Activated T-cell treated with anti-CD3 and anti-CD28 coated beads, Interleukin-2, amount 50 U/mL, for 24 hours (primary cell): ENCODE data around the gene DCLK2.

Source experiments
- DNase-seq: peaks from one replicate; pipeline ENCODE4 v3.0.0-alpha.2; 2020
- H3K27ac Mint-ChIP-seq: 2 replicates; pipeline ENCODE4 v1.8.0; 2020; ENCODE audit warnings: mild to moderate bottlenecking, mixed read lengths
- H3K27me3 Mint-ChIP-seq: 2 replicates; pipeline ENCODE4 v1.8.0; 2020; ENCODE audit warnings: mixed read lengths
- H3K36me3 Mint-ChIP-seq: 2 replicates; pipeline ENCODE4 v1.8.0; 2020; ENCODE audit warnings: low read depth, mixed read lengths
- H3K4me1 Mint-ChIP-seq: 2 replicates; pipeline ENCODE4 v1.8.0; 2020; ENCODE audit warnings: low read depth, mixed read lengths
- H3K4me3 Mint-ChIP-seq: 2 replicates; pipeline ENCODE4 v1.8.0; 2020; ENCODE audit warnings: mild to moderate bottlenecking, moderate library complexity, mixed read lengths
- H3K9me3 Mint-ChIP-seq: 2 replicates; pipeline ENCODE4 v1.8.0; 2020; ENCODE audit warnings: mixed read lengths

DCLK2 gene

DNA sequence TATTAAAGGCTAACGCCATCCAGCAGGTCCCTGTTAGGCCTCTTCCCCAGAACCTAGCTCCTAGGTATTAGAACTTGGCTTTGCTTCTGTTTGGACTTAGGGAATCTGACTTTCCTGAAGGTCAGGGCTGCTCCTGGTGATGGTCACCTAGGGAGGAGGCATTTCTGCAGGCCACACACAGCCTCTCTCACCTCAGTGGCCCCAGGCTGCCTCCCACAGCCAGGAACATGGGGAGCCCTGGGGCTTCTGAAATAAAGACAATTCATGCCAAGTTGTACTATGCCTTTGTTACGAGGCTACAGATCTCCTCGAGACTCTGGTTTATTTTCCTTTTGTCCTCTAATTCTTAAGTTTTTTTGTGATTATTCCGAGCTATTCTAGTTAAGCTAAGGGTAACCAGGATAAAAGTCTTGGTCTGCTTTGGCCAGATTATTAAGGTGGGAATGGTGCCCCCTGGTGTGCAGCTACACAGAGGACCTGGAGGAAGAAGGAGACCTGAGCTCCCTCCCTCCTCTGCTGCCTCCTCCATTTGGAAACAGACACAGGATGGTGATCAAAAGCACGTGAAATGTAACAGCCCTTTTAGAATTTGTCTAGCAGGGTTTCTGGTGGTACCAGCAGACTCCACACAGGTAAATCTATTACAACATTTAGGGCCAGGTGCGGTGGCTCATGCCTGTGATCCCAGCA, 131.0 kb downstream of the DCLK2 start:
- Mint-ChIP-seq H3K4me1 (no peaks in the 10 kb centered on the region), H3K36me3 (no peaks in the 10 kb centered on the region), H3K9me3 (no peaks in the 10 kb centered on the region), H3K4me3 (no peak overlapping the region), H3K27ac (no peak overlapping the region), H3K27me3 (peaks cover 6% of the 10 kb centered on the region)
- no peak for DNase-seq

- no peaks in the 10 kb centered on the region for H3K9me3 Mint-ChIP-seq
Observed at GRCh38 chr4:150211016-150211415, 132.8 kb downstream of the DCLK2 start.

DNA sequence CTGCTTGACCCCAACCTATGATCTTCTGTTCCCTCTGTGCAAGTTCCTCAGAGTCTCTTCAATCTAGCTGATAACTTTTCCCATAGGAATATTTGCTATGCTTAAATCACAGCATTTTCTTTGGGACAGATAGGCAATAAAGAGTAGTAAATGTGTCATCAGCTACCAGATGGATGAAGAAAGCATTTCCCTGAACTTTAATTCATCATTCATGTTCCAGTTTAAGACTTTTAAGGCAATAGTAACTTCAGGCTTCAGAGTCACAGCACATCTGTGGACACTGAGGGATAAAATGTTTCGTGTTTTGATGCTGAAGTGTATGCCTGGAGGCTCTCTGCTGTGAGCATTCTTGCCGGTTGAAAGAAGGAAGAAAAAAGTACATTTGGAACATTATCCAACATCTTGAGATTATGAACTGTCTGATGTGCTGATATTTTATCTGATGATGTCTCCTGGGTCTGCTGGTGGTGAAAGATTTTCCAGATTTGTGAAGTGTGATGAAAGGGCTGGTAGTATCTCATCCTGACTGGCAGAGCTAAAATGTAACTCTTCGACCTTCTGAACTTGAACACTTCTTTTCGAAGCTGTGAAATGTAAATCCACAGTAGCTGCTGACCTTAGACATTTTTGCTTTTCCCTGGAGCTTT, 133.7 kb downstream of the DCLK2 start:
- Mint-ChIP-seq H3K36me3 (no peaks in the 10 kb centered on the region), H3K9me3 (no peaks in the 10 kb centered on the region), H3K27me3 (peaks cover 6% of the 10 kb centered on the region), H3K4me3 (no peak overlapping the region), H3K4me1 (no peaks in the 10 kb centered on the region), H3K27ac (no peak overlapping the region)
- DNase-seq = no peak

More at GRCh38 chr4:150211016-150211415, 132.8 kb downstream of the DCLK2 start:
- Mint-ChIP-seq H3K4me1 (no peaks in the 10 kb centered on the region), H3K4me3 (no peak overlapping the region), H3K27ac (no peak overlapping the region), H3K36me3 (no peaks in the 10 kb centered on the region), H3K27me3 (peaks cover 6% of the 10 kb centered on the region)
- no peak for DNase-seq

DNA sequence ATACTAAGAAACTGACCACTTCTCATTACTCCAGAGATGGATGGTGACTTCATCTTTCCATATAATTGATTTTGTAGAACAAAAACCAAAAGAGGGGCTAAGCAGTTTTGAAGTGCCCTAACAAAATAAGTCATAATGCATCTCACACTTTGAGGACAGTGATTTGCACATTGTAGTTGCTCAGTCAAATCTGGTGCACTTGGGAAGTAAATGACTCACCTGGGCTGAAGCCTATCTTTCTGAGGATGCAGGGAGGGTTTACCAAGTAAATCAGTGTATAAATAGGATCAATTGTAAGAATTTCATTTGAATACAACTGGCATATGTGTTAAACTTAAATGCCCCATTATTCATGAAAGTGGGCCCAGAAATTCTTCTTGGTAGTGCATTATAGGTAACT, 134.2 kb downstream of the DCLK2 start:
- Mint-ChIP-seq H3K27ac (no peak overlapping the region), H3K4me1 (no peaks in the 10 kb centered on the region), H3K27me3 (peaks cover 6% of the 10 kb centered on the region), H3K9me3 (no peaks in the 10 kb centered on the region), H3K36me3 (no peaks in the 10 kb centered on the region), H3K4me3 (no peak overlapping the region)
- no peak for DNase-seq

DNA sequence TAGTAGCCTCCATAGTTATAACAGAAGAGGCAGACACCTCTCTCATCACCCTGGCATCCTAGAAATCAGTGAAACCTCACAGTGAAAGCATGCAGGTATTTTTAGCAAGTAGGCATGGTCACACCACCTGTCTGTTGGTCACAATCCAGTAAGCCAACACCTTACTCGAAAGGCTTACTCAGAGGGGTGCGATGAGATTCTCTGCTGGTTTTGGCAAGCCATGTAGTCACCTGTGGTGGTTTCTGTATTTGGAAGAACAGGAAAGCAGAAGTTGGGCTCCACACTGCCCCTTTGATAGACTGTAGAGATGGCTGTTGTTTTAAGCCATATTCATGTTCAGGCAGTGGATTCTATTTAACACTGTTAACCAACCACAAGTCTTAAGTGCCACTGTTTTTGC, 134.7 kb downstream of the DCLK2 start:
- H3K9me3 Mint-ChIP-seq = no peaks in the 10 kb centered on the region
- DNase-seq = no peak
- H3K27me3 Mint-ChIP-seq = peaks cover 6% of the 10 kb centered on the region
- H3K36me3 Mint-ChIP-seq = no peaks in the 10 kb centered on the region
- H3K4me1 Mint-ChIP-seq = no peaks in the 10 kb centered on the region
- H3K27ac Mint-ChIP-seq = no peak overlapping the region
- H3K4me3 Mint-ChIP-seq = no peak overlapping the region

GRCh38 chr4:150215601-150216000, 137.4 kb downstream of the DCLK2 start:
- Mint-ChIP-seq H3K4me1 (no peaks in the 10 kb centered on the region), H3K36me3 (no peaks in the 10 kb centered on the region), H3K27ac (no peak overlapping the region), H3K9me3 (no peaks in the 10 kb centered on the region), H3K27me3 (peaks cover 6% of the 10 kb centered on the region), H3K4me3 (no peak overlapping the region)
- DNase-seq = no peak

DNA sequence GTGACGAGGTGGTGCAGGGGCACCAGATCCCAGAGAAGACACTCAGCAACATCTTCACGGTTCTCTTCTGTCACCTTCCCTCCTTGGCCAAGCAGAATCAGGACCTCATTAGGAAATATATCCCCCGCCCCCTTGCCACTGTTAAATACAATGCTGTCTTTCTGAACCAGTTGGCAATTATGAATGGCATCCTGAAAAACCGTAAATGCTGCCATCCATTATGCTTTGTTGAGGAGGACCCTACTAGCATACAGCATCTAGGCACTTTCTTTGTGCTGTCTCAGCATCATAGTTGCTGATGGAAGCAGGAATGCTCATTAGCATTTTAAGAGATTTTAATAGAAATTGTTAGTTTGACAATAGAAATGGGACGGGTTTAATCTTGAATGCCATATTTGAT, 138.5 kb downstream of the DCLK2 start:
- Mint-ChIP-seq H3K4me1 (no peaks in the 10 kb centered on the region), H3K9me3 (no peaks in the 10 kb centered on the region), H3K27ac (no peak overlapping the region), H3K27me3 (no peaks in the 10 kb centered on the region), H3K4me3 (no peak overlapping the region), H3K36me3 (no peaks in the 10 kb centered on the region)
- no peak for DNase-seq

DNA sequence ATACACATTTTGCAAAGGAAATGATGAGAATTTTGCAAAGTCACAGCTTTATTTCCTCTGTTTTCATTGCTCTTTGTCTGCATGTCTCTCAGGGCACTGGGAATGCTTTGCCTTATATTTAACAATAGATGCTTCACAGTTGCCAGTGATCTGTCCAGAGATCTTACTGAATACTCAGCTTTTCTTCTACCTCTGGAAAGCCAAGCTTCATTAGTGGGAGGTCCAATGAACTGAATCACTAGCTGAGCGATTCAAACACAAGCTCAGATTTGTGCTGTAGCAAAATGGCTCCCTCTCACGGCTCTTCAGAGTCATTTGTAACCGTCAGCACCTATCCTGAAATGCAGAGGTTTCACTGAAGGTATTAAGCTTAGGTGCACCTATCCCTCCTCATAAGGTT, 138.9 kb downstream of the DCLK2 start:
- Mint-ChIP-seq H3K36me3 (no peaks in the 10 kb centered on the region), H3K27ac (no peak overlapping the region), H3K9me3 (no peaks in the 10 kb centered on the region), H3K4me1 (no peaks in the 10 kb centered on the region), H3K27me3 (no peaks in the 10 kb centered on the region), H3K4me3 (no peak overlapping the region)
- no peak for DNase-seq

GRCh38 chr4:150217808-150218207, 139.6 kb downstream of the DCLK2 start:
- no peak for DNase-seq
- no peaks in the 10 kb centered on the region for H3K9me3 Mint-ChIP-seq

GRCh38 chr4:150218447-150218846, 140.2 kb downstream of the DCLK2 start:
- DNase-seq = no peak
- H3K4me1 Mint-ChIP-seq = no peaks in the 10 kb centered on the region
- H3K9me3 Mint-ChIP-seq = no peaks in the 10 kb centered on the region
- H3K27me3 Mint-ChIP-seq = no peaks in the 10 kb centered on the region
- H3K27ac Mint-ChIP-seq = no peak overlapping the region
- H3K4me3 Mint-ChIP-seq = no peak overlapping the region
- no peaks in the 10 kb centered on the region for H3K36me3 Mint-ChIP-seq

More at GRCh38 chr4:150217808-150218207, 139.6 kb downstream of the DCLK2 start:
- no peaks in the 10 kb centered on the region for H3K27me3 Mint-ChIP-seq
- no peak overlapping the region for H3K27ac Mint-ChIP-seq
- no peaks in the 10 kb centered on the region for H3K4me1 Mint-ChIP-seq
- H3K4me3 Mint-ChIP-seq = no peak overlapping the region
- H3K36me3 Mint-ChIP-seq = no peaks in the 10 kb centered on the region

DNA sequence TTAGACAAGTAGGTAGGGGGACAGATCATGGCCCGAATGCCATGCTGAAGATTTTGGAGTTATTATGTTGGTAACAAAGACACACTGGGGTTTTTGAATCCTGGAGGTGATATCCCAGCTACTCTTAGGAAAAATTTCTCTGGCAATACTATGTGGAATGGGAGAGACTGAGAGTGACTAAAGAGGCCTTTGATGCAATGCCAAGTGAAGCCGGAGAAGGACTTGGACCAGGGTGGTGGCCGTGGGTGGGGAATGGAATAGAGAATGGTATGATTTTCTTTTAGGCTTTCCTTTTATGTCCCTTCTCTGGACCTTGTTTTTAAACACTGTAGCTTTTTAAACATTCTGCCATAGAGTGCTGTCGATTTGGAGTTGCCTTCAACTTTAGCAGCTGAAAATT, 141.6 kb downstream of the DCLK2 start:
- peaks cover 2% of the 10 kb centered on the region for H3K27me3 Mint-ChIP-seq
- no peaks in the 10 kb centered on the region for H3K9me3 Mint-ChIP-seq
- no peaks in the 10 kb centered on the region for H3K4me1 Mint-ChIP-seq
- H3K36me3 Mint-ChIP-seq = no peaks in the 10 kb centered on the region
- no peak overlapping the region for H3K4me3 Mint-ChIP-seq
- no peak for DNase-seq
- no peak overlapping the region for H3K27ac Mint-ChIP-seq

- Mint-ChIP-seq H3K36me3 (no peaks in the 10 kb centered on the region), H3K27me3 (peaks cover 9% of the 10 kb centered on the region), H3K4me3 (no peak overlapping the region), H3K27ac (no peak overlapping the region), H3K9me3 (no peaks in the 10 kb centered on the region), H3K4me1 (no peaks in the 10 kb centered on the region)
- DNase-seq = no peak
Observed at GRCh38 chr4:150224896-150225591, 146.8 kb downstream of the DCLK2 start.

DNA sequence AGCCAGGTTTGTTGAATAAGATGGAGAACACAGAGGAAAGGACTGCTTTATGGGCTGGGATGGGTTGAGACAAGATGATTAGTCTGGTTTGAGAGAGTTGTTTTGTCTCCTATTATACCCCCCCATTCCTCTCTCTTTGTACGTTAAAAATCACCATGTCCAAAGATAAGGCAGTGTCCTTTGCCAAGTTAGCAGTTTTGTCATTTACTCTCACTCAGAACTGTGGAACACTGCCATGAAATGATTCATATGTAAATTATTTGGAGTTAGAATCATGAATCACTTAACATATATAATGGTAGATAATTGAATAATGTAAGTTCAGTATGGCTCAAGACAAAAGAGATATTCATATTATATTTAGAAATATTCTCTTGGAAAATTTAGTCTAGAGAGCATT, 151.3 kb downstream of the DCLK2 start:
- H3K27me3 Mint-ChIP-seq = peaks cover 7% of the 10 kb centered on the region
- no peak for DNase-seq
- H3K4me3 Mint-ChIP-seq = no peak overlapping the region
- H3K27ac Mint-ChIP-seq = no peak overlapping the region
- H3K4me1 Mint-ChIP-seq = no peaks in the 10 kb centered on the region
- H3K9me3 Mint-ChIP-seq = no peaks in the 10 kb centered on the region
- H3K36me3 Mint-ChIP-seq = no peaks in the 10 kb centered on the region

- Mint-ChIP-seq H3K36me3 (no peaks in the 10 kb centered on the region), H3K4me3 (no peak overlapping the region), H3K27me3 (peaks cover 7% of the 10 kb centered on the region), H3K27ac (no peak overlapping the region), H3K9me3 (no peaks in the 10 kb centered on the region), H3K4me1 (no peaks in the 10 kb centered on the region)
- DNase-seq = no peak
Observed at GRCh38 chr4:150230561-150230960, 152.3 kb downstream of the DCLK2 start.

- Mint-ChIP-seq H3K9me3 (no peaks in the 10 kb centered on the region), H3K27me3 (peaks cover 11% of the 10 kb centered on the region), H3K4me3 (no peak overlapping the region), H3K36me3 (no peaks in the 10 kb centered on the region), H3K27ac (no peak overlapping the region), H3K4me1 (no peaks in the 10 kb centered on the region)
- no peak for DNase-seq
Observed at GRCh38 chr4:150231107-150231770, 153.0 kb downstream of the DCLK2 start.
